GM11168 (cell line): ENCODE measurements around the gene NELFA.
"Not testable (repeated sequence)": the region's sequence is repeated elsewhere in the genome, so short reads cannot be mapped to it uniquely, and the experiment has no call there.

Source experiments
- in situ Hi-C: fragments of 300-500 bp; cut with MboI; formaldehyde crosslinking; loops from one replicate; pipeline ENCODE4 v1.12.0; 2022; ENCODE audit warnings: low sequenced_read_pairs; ENCODE audit not compliant: unreplicated experiment

NELFA gene

GRCh38 chr4:1997712-1998111 lies 11.1 kb downstream of the NELFA start:
- in situ Hi-C loops: no loop called here

- in situ Hi-C loops: no loop called here
Observed at GRCh38 chr4:1996866-1997611, 11.7 kb downstream of the NELFA start.

- in situ Hi-C loops: no loop called here
Observed at GRCh38 chr4:1994938-1995337, 13.8 kb downstream of the NELFA start.

GRCh38 chr4:1993718-1994516 lies 14.9 kb downstream of the NELFA start:
- in situ Hi-C loops: not testable (repeated sequence)

- in situ Hi-C loops: no loop called here
Observed at GRCh38 chr4:1993169-1993516, 15.6 kb downstream of the NELFA start.

- in situ Hi-C loops: no loop called here
Observed at GRCh38 chr4:1992468-1993168, 16.2 kb downstream of the NELFA start.

GRCh38 chr4:1991596-1992434 lies 17.0 kb downstream of the NELFA start:
- in situ Hi-C loops: no loop called here

- in situ Hi-C loops: no loop called here
Observed at GRCh38 chr4:1991087-1991486, 17.7 kb downstream of the NELFA start.

GRCh38 chr4:1990676-1991075 lies 18.1 kb downstream of the NELFA start:
- in situ Hi-C loops: no loop called here

GRCh38 chr4:1990348-1990645 lies 18.5 kb downstream of the NELFA start:
- in situ Hi-C loops: no loop called here

GRCh38 chr4:1989533-1990347 lies 19.0 kb downstream of the NELFA start:
- in situ Hi-C loops: no loop called here

GRCh38 chr4:1988327-1988724 lies 20.4 kb downstream of the NELFA start:
- in situ Hi-C loops: no loop called here

- in situ Hi-C loops: no loop called here
Observed at GRCh38 chr4:1987721-1988326, 20.9 kb downstream of the NELFA start.

- in situ Hi-C loops: no loop called here
Observed at GRCh38 chr4:1987296-1987695, 21.5 kb downstream of the NELFA start.

GRCh38 chr4:1986578-1987210 lies 22.1 kb downstream of the NELFA start:
- in situ Hi-C loops: no loop called here

- in situ Hi-C loops: no loop called here
Observed at GRCh38 chr4:1985780-1986577, 22.8 kb downstream of the NELFA start.

GRCh38 chr4:1985294-1985693 lies 23.5 kb downstream of the NELFA start:
- in situ Hi-C loops: no loop called here
